GM12878 (cell line): Measurements from ENCODE around the gene CKLF. TPM values are rescaled to one million over a fixed set of nuclear protein-coding genes. Genes with fewer than 3 reads are reported as not detected.

Experiments
- CHD2 ChIP-seq: IDR thresholded peaks from 2 replicates; pipeline ENCODE4 v1.6.1; 2011; ENCODE audit warnings: low read depth, low read length, improper control_type of control experiment, borderline replicate concordance
- ELK1 ChIP-seq: IDR thresholded peaks from 2 replicates; pipeline ENCODE4 v1.6.1; 2012; ENCODE audit warnings: low read depth, low read length, improper control_type of control experiment
- HSF1 ChIP-seq: fragments of 150-350 bp; IDR thresholded peaks from 2 replicates; pipeline ENCODE4 v1.6.1; 2014; ENCODE audit warnings: mild to moderate bottlenecking, low read depth, low read length
- KLF5 ChIP-seq: fragments of 450-650 bp; IDR thresholded peaks from 2 replicates; pipeline ENCODE4 v1.6.1; 2014; ENCODE audit warnings: mild to moderate bottlenecking; ENCODE audit not compliant: partially characterized antibody
- LARP7 ChIP-seq: fragments of 450-650 bp; IDR thresholded peaks from 2 replicates; pipeline ENCODE4 v1.6.1; 2017; ENCODE audit warnings: mild to moderate bottlenecking
- MTA2 ChIP-seq: fragments of 450-650 bp; IDR thresholded peaks from 2 replicates; pipeline ENCODE4 v1.6.1; 2016; ENCODE audit warnings: low read depth, mild to moderate bottlenecking, moderate library complexity
- NR2C1 ChIP-seq: fragments of 450-650 bp; IDR thresholded peaks from 2 replicates; pipeline ENCODE4 v1.6.1; 2017; ENCODE audit warnings: antibody characterized with exemption, mild to moderate bottlenecking, moderate library complexity
- PAX8 ChIP-seq: fragments of 450-650 bp; IDR thresholded peaks from 2 replicates; pipeline ENCODE4 v1.6.1; 2017; ENCODE audit warnings: mild to moderate bottlenecking, moderate library complexity
- POLR2AphosphoS5 ChIP-seq: IDR thresholded peaks from 2 replicates; pipeline ENCODE4 v1.6.1; 2011; ENCODE audit warnings: mild to moderate bottlenecking, low read length, inconsistent platforms
- RFX5 ChIP-seq: IDR thresholded peaks from 2 replicates; pipeline ENCODE4 v1.6.1; 2011; ENCODE audit warnings: low read depth, low read length, improper control_type of control experiment
- SRF ChIP-seq, 2 experiments: IDR thresholded peaks; 2 replicates each; pipeline ENCODE4 v1.6.1; 2011; ENCODE audit warnings: low read depth in 2 of 2, low read length in 2 of 2, mild to moderate bottlenecking in 1 of 2, moderate library complexity in 1 of 2
- STAT1 ChIP-seq: fragments of 450-650 bp; conservative IDR thresholded peaks from 2 replicates; pipeline ENCODE4 v1.6.1; 2014; ENCODE audit warnings: antibody characterized with exemption, mild to moderate bottlenecking
- TBL1XR1 ChIP-seq: IDR thresholded peaks from 2 replicates; pipeline ENCODE4 v1.6.1; 2012; ENCODE audit warnings: low read depth, low read length, improper control_type of control experiment
- ZBED1 ChIP-seq: IDR thresholded peaks from 2 replicates; pipeline ENCODE4 v1.6.1; 2016; ENCODE audit warnings: borderline replicate concordance
- ZZZ3 ChIP-seq: IDR thresholded peaks from 2 replicates; pipeline ENCODE4 v1.6.1; 2011; ENCODE audit warnings: low read depth; ENCODE audit not compliant: control insufficient read depth, insufficient read length
- polyA plus RNA-seq, 11 experiments: library from polyadenylated mRNA; depleted of rRNA in 4 of 11; unstranded in 6 of 11; stranded (reverse) in 5 of 11; fragments of >200 nt; fragmentation: Nextera tagmentation in 4 of 11; fragmentation: Illumina TruSeq in 1 of 11; extraction: Ambion mirVana in 4 of 11; extraction: Trizol in 1 of 11; gene quantifications; 1 replicate in 1 of 11; 2 replicates in 10 of 11; pipeline versions ENCODE4 v1.2.1 to v1.2.3, GENCODE V29; 2011 to 2016; ENCODE audit warnings: inconsistent platforms in 2 of 11, missing spikeins in 2 of 11, low read depth in 1 of 11
- total RNA-seq, 4 experiments: library from RNA; depleted of rRNA in 3 of 4; stranded (reverse); fragments of >200 nt in 3 of 4; fragmentation: Illumina TruSeq in 1 of 4; extraction: Trizol in 1 of 4; gene quantifications; 2 replicates each; pipeline versions ENCODE4 v1.2.1 to v1.2.3, GENCODE V29; 2013 to 2021
- TF ChIP-seq, protein P1 (sequence below): fragments of 450-650 bp; IDR thresholded peaks from 2 replicates; pipeline ENCODE4 v1.6.1; 2017; ENCODE audit warnings: mild to moderate bottlenecking, low read depth, inconsistent platforms; ENCODE audit not compliant: poor library complexity, severe bottlenecking
- TF ChIP-seq, protein P2 (sequence below): fragments of 450-650 bp; IDR thresholded peaks from 2 replicates; pipeline ENCODE4 v1.6.1; 2016; ENCODE audit warnings: mild to moderate bottlenecking
- TF ChIP-seq, protein P3 (sequence below): fragments of 450-650 bp; formaldehyde crosslinking; IDR thresholded peaks from 2 replicates; pipeline ENCODE4 v1.5.0; 2022; ENCODE audit warnings: mild to moderate bottlenecking, missing genetic modification characterization

Gene CKLF
- total and polyA plus RNA-seq, 10 of the 15 experiments (the other 5 are each of a cell fraction or from before 2014, with no cell fraction given) = 40.8 to 193 (median 109) TPM

DNA sequence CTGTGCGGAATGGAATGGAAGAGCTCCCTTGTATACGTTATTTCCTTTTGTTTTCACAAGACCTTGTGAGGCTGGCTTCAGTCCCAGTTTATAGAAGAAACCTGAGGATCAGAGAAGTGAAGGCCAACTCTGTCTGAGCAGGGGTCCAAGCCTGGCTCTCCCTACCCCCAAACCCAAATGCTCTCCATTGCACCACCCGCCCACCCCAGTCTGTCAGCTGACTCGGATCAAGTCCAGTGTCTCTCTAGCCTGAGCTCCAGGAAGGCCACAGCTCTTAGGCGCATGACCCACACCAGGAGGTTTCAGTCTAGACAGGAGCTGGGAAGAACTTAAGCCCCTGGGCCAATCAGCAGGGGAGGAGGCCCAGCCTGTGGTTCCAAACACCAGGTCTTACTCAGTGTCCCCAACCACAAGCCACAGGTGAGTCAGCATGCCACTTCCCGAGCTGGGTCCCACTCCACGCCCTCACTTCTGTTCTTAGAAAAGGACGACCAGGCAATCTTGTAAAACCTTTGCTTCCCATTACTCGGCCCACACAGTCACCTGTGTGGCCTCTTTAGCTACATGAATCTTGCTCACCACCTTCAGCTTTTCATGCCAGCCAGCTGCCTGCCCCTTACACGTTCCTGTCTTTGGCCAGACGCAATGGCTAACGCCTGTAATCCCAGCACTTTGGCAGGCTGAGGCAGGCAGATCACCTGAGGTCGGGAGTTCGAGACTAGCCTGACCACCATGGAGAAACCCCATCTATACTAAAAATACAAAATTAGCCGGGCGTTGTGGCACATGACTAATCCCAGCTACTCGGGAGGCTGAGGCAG is 30.2 kb upstream of the CKLF start (continued):
- TF ChIP-seq, protein P1, sequence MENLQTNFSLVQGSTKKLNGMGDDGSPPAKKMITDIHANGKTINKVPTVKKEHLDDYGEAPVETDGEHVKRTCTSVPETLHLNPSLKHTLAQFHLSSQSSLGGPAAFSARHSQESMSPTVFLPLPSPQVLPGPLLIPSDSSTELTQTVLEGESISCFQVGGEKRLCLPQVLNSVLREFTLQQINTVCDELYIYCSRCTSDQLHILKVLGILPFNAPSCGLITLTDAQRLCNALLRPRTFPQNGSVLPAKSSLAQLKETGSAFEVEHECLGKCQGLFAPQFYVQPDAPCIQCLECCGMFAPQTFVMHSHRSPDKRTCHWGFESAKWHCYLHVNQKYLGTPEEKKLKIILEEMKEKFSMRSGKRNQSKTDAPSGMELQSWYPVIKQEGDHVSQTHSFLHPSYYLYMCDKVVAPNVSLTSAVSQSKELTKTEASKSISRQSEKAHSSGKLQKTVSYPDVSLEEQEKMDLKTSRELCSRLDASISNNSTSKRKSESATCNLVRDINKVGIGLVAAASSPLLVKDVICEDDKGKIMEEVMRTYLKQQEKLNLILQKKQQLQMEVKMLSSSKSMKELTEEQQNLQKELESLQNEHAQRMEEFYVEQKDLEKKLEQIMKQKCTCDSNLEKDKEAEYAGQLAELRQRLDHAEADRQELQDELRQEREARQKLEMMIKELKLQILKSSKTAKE = peak; percentile 98
- no peak for TF ChIP-seq ELK1
- TF ChIP-seq SRF (IDR thresholded peaks at IDR 0.05; ENCODE audit: low read depth in 2 of 2, low read length in 2 of 2) = 0 out of 4 replicates have a peak, but pooled peaks of 1 of the 2 experiments have one; percentile 58
- TF ChIP-seq LARP7 = no peak; the same call in 1 of the 2 replicates
- TF ChIP-seq TBL1XR1 = peak; percentile 74
- peak; percentile 83 for TF ChIP-seq MTA2
- TF ChIP-seq ZZZ3 = no peak
- TF ChIP-seq, protein P2, sequence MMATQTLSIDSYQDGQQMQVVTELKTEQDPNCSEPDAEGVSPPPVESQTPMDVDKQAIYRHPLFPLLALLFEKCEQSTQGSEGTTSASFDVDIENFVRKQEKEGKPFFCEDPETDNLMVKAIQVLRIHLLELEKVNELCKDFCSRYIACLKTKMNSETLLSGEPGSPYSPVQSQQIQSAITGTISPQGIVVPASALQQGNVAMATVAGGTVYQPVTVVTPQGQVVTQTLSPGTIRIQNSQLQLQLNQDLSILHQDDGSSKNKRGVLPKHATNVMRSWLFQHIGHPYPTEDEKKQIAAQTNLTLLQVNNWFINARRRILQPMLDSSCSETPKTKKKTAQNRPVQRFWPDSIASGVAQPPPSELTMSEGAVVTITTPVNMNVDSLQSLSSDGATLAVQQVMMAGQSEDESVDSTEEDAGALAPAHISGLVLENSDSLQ = peak; percentile 30; the same call in 1 of the 2 replicates
- 0 out of 2 replicates have a peak, but pooled peaks have one; percentile 43 for TF ChIP-seq CHD2
- no peak for TF ChIP-seq PAX8
- TF ChIP-seq HSF1 = no peak
- no peak for TF ChIP-seq POLR2AphosphoS5
- TF ChIP-seq ZBED1 = no peak; the same call in 1 of the 2 replicates
- no peak for TF ChIP-seq NR2C1
- TF ChIP-seq KLF5 = no peak
- 0 out of 2 replicates have a peak, but pooled peaks have one; percentile 45 for TF ChIP-seq RFX5
- TF ChIP-seq, protein P3, sequence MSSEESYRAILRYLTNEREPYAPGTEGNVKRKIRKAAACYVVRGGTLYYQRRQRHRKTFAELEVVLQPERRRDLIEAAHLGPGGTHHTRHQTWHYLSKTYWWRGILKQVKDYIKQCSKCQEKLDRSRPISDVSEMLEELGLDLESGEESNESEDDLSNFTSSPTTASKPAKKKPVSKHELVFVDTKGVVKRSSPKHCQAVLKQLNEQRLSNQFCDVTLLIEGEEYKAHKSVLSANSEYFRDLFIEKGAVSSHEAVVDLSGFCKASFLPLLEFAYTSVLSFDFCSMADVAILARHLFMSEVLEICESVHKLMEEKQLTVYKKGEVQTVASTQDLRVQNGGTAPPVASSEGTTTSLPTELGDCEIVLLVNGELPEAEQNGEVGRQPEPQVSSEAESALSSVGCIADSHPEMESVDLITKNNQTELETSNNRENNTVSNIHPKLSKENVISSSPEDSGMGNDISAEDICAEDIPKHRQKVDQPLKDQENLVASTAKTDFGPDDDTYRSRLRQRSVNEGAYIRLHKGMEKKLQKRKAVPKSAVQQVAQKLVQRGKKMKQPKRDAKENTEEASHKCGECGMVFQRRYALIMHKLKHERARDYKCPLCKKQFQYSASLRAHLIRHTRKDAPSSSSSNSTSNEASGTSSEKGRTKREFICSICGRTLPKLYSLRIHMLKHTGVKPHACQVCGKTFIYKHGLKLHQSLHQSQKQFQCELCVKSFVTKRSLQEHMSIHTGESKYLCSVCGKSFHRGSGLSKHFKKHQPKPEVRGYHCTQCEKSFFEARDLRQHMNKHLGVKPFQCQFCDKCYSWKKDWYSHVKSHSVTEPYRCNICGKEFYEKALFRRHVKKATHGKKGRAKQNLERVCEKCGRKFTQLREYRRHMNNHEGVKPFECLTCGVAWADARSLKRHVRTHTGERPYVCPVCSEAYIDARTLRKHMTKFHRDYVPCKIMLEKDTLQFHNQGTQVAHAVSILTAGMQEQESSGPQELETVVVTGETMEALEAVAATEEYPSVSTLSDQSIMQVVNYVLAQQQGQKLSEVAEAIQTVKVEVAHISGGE (CRISPR knock-in tag) = no peak
- no peak for TF ChIP-seq STAT1
